H1 (cell line): ENCODE results near the gene NBPF3. TPM values are rescaled to one million over a fixed set of nuclear protein-coding genes. Genes with fewer than 3 reads are reported as not detected.

Experiments used
- CTCF ChIA-PET: fragments of 300-600 bp; sonication (Branson Sonifier 250); formaldehyde crosslinking; loops from one replicate; lab custom pipeline; 2021; ENCODE audit not compliant: partially characterized antibody; lab: Charles Lee
- POLR2A ChIA-PET: fragments of 300-600 bp; sonication (Branson Sonifier 250); formaldehyde crosslinking; loops from one replicate; lab custom pipeline; 2021; ENCODE audit warnings: inconsistent platforms; ENCODE audit not compliant: partially characterized antibody; lab: Charles Lee
- DNase-seq, 2 experiments: peaks; one replicate each; pipeline versions ENCODE4 v3.0.0 to v3.0.0-alpha.2; 2010 to 2022; ENCODE audit warnings: low spot score in 2 of 2, low read depth in 1 of 2, mixed read lengths in 1 of 2
- FAIRE-seq: peaks from 2 replicates; lab custom pipeline; 2011; peaks lifted over from hg19 to GRCh38; lab: Jason Lieb, UNC
- H2AFZ ChIP-seq: 2 replicates; pipeline ENCODE4 v1.8.1; 2012; ENCODE audit warnings: low read length, inconsistent platforms
- H2AK5ac ChIP-seq: 2 replicates; pipeline ENCODE4 v1.6.1; 2013; ENCODE audit warnings: low read depth, low read length
- H2BK120ac ChIP-seq: replicated peaks from 2 replicates; pipeline ENCODE3; 2013; ENCODE audit warnings: low read depth, low read length, inconsistent platforms
- H2BK12ac ChIP-seq: 2 replicates; pipeline ENCODE4 v1.6.1; 2013; ENCODE audit warnings: low read depth, low read length
- H2BK15ac ChIP-seq: 2 replicates; pipeline ENCODE4 v1.6.1; 2013; ENCODE audit warnings: low read length
- H2BK20ac ChIP-seq: 2 replicates; pipeline ENCODE4 v1.6.1; 2013; ENCODE audit warnings: low read length
- H2BK5ac ChIP-seq: 2 replicates; pipeline ENCODE4 v1.6.1; 2013; ENCODE audit warnings: low read depth, low read length
- H3K14ac ChIP-seq: 2 replicates; pipeline ENCODE4 v1.6.1; 2013; ENCODE audit warnings: inconsistent platforms; ENCODE audit not compliant: insufficient read length
- H3K18ac ChIP-seq: 2 replicates; pipeline ENCODE4 v1.6.1; 2013; ENCODE audit warnings: low read length; ENCODE audit errors: extremely low read depth
- H3K23ac ChIP-seq: 2 replicates; pipeline ENCODE4 v1.6.1; 2013; ENCODE audit warnings: inconsistent platforms; ENCODE audit not compliant: insufficient read length
- H3K23me2 ChIP-seq: 2 replicates; pipeline ENCODE4 v1.6.1; 2013; ENCODE audit warnings: low read depth, low read length
- H3K27ac ChIP-seq: 2 replicates; pipeline ENCODE4 v1.6.1; 2011; ENCODE audit warnings: low read depth, low read length, inconsistent platforms
- H3K27me3 ChIP-seq, 4 experiments: replicated peaks in 1 of 4; 1 replicate in 1 of 4; 2 replicates in 3 of 4; pipeline versions ENCODE4 v1.6.1 to v1.8.1; 2011 to 2013; ENCODE audit warnings: low read length in 3 of 4, mild to moderate bottlenecking in 3 of 4, inconsistent platforms in 2 of 4, mixed read lengths in 2 of 4, moderate library complexity in 1 of 4; ENCODE audit not compliant: control insufficient read depth in 3 of 4, insufficient read depth in 3 of 4; ENCODE audit errors: extremely low read depth in 1 of 4
- H3K36me3 ChIP-seq, 4 experiments: 2 replicates each; pipeline versions ENCODE4 v1.6.1 to v1.8.1; 2011 to 2013; ENCODE audit warnings: mild to moderate bottlenecking in 4 of 4, low read length in 3 of 4, moderate library complexity in 2 of 4, control low read depth in 1 of 4, inconsistent platforms in 1 of 4; ENCODE audit not compliant: insufficient read depth in 4 of 4, control insufficient read depth in 2 of 4
- H3K4ac ChIP-seq: replicated peaks from 2 replicates; pipeline ENCODE3; 2013; ENCODE audit warnings: low read length, low read depth, mixed read lengths, inconsistent platforms; ENCODE audit not compliant: insufficient read length
- H3K4me1 ChIP-seq, 4 experiments: replicated peaks in 1 of 4; 1 replicate in 1 of 4; 2 replicates in 3 of 4; pipeline versions ENCODE4 v1.6.1 to v1.8.1; 2011 to 2013; ENCODE audit warnings: low read length in 3 of 4, inconsistent platforms in 2 of 4, mixed read lengths in 1 of 4; ENCODE audit not compliant: insufficient read depth in 4 of 4, control insufficient read depth in 3 of 4
- H3K4me2 ChIP-seq, 2 experiments: 2 replicates each; pipeline versions ENCODE4 v1.6.1 to v1.8.1; 2011 to 2013; ENCODE audit warnings: low read depth in 2 of 2, low read length in 2 of 2, control low read depth in 1 of 2, inconsistent platforms in 1 of 2, mild to moderate bottlenecking in 1 of 2; ENCODE audit not compliant: insufficient read depth in 1 of 2
- H3K4me3 ChIP-seq, 4 experiments: fragments of 200-600, 300-600 bp in 1 of 4; sonication (generic), shearing (Covaris generic), sonication (Bioruptor Twin) in 1 of 4; 2 replicates each; pipeline versions ENCODE4 v1.5.1 to v1.8.1; 2011 to 2016; ENCODE audit warnings: low read length in 4 of 4, low read depth in 3 of 4, control low read depth in 2 of 4, inconsistent platforms in 2 of 4, mild to moderate bottlenecking in 2 of 4, mixed read lengths in 1 of 4, moderate library complexity in 1 of 4; ENCODE audit not compliant: insufficient read depth in 2 of 4; ENCODE audit errors: extremely low read depth in 1 of 4
- H3K56ac ChIP-seq: replicated peaks from 2 replicates; pipeline ENCODE3; 2013; ENCODE audit warnings: low read depth, mild to moderate bottlenecking, mixed read lengths, low read length, inconsistent platforms; ENCODE audit not compliant: insufficient read length
- H3K79me1 ChIP-seq: 2 replicates; pipeline ENCODE4 v1.6.1; 2013; ENCODE audit warnings: low read depth, low read length, control low read depth
- H3K79me2 ChIP-seq, 2 experiments: 2 replicates each; pipeline versions ENCODE4 v1.6.1 to v1.8.1; 2012 to 2013; ENCODE audit warnings: low read length in 2 of 2, mild to moderate bottlenecking in 2 of 2, inconsistent platforms in 1 of 2; ENCODE audit not compliant: insufficient read depth in 2 of 2, control insufficient read depth in 1 of 2
- H3K9ac ChIP-seq, 4 experiments: replicated peaks in 1 of 4; 1 replicate in 1 of 4; 2 replicates in 3 of 4; pipeline versions ENCODE4 v1.6.1 to v1.8.1; 2011 to 2013; ENCODE audit warnings: low read depth in 3 of 4, low read length in 3 of 4, control low read depth in 2 of 4, mild to moderate bottlenecking in 2 of 4, moderate library complexity in 2 of 4, inconsistent platforms in 1 of 4; ENCODE audit errors: extremely low read depth in 1 of 4
- H3K9me3 ChIP-seq, 2 experiments: 2 replicates each; pipeline versions ENCODE4 v1.6.1 to v1.8.1; 2012 to 2013; ENCODE audit warnings: mild to moderate bottlenecking in 2 of 2, moderate library complexity in 2 of 2, control low read depth in 1 of 2, inconsistent platforms in 1 of 2, low read depth in 1 of 2, low read length in 1 of 2, mixed read lengths in 1 of 2; ENCODE audit not compliant: insufficient read depth in 2 of 2
- H4K20me1 ChIP-seq, 2 experiments: replicated peaks in 1 of 2; 2 replicates each; pipeline versions ENCODE3 to v1.8.1; 2011 to 2013; ENCODE audit warnings: inconsistent platforms in 2 of 2, low read length in 2 of 2, mild to moderate bottlenecking in 1 of 2; ENCODE audit not compliant: insufficient read depth in 2 of 2, control insufficient read depth in 1 of 2
- H4K5ac ChIP-seq: 2 replicates; pipeline ENCODE4 v1.6.1; 2013; ENCODE audit warnings: low read length, low read depth, mixed read lengths, inconsistent platforms; ENCODE audit not compliant: insufficient read length
- H4K8ac ChIP-seq: 2 replicates; pipeline ENCODE4 v1.8.0; 2013; ENCODE audit warnings: mild to moderate bottlenecking, moderate library complexity, low read length, inconsistent platforms; ENCODE audit not compliant: insufficient read depth; ENCODE audit errors: extremely low read depth
- H4K91ac ChIP-seq: replicated peaks from 2 replicates; pipeline ENCODE3; 2013; ENCODE audit warnings: low read length, mixed read lengths, inconsistent platforms; ENCODE audit not compliant: insufficient read length
- BCL11A ChIP-seq, 2 experiments: IDR thresholded peaks; one replicate each; pipeline ENCODE4 v1.6.1; 2011; ENCODE audit warnings: low read depth in 2 of 2, low read length in 2 of 2, mild to moderate bottlenecking in 2 of 2
- FOSL1 ChIP-seq: IDR thresholded peaks from 2 replicates; pipeline ENCODE4 v1.6.1; 2011; ENCODE audit warnings: mild to moderate bottlenecking, low read depth, low read length, moderate library complexity; ENCODE audit not compliant: insufficient read depth
- KDM1A ChIP-seq: fragments of 200-600, 300-600 bp; sonication (generic); IDR thresholded peaks from 2 replicates; pipeline ENCODE4 v1.7.1; 2016; ENCODE audit warnings: mild to moderate bottlenecking, low read length, borderline replicate concordance
- RBBP5 ChIP-seq: IDR thresholded peaks from 2 replicates; pipeline ENCODE4 v1.7.1; 2012; ENCODE audit warnings: low read depth, mild to moderate bottlenecking, inconsistent platforms, low read length, moderate library complexity, borderline replicate concordance
- TCF12 ChIP-seq: IDR thresholded peaks from 2 replicates; pipeline ENCODE4 v1.6.1; 2011; ENCODE audit warnings: low read depth, mild to moderate bottlenecking, low read length
- WGBS, 2 experiments: shearing (Covaris generic) in 1 of 2; methylation state at CpG; one replicate each; pipeline versions ENCODE4 v1.1.6 to v1.1.7; 2013 to 2015; ENCODE audit warnings: low lambda C conversion rate in 2 of 2, mixed read lengths in 2 of 2, inconsistent platforms in 1 of 2, low coverage in 1 of 2, missing lambda C conversion rate in 1 of 2; ENCODE audit not compliant: insufficient replicate concordance in 2 of 2, insufficient coverage in 1 of 2, insufficient read length in 1 of 2; ENCODE audit errors: extremely low coverage in 1 of 2, missing lambda C conversion rate in 1 of 2; 5-methylcytosine and 5-hydroxymethylcytosine counted together
- polyA plus RNA-seq, 7 experiments: library from polyadenylated mRNA; depleted of rRNA in 3 of 7; stranded (reverse) in 5 of 7; unstranded in 2 of 7; fragments of >200 nt in 5 of 7; fragments of 200-250 nt in 2 of 7; gene quantifications; 1 replicate in 5 of 7; 2 replicates in 1 of 7; 4 replicates in 1 of 7; pipeline versions ENCODE4 v1.2.1 to v1.2.3, GENCODE V29; 2011 to 2013; ENCODE audit warnings: missing spikeins in 2 of 7, mixed read lengths in 2 of 7
- total RNA-seq: library from RNA; stranded (reverse); fragmentation: NEBNext Ultra II Directional; extraction: Animal tissue kit (Norgen Biotek cat#: 25700); gene quantifications from 2 replicates; pipeline ENCODE4 v1.2.1, GENCODE V29; 2021

The NBPF3 gene
- total and polyA plus RNA-seq, 2 of the 8 experiments (the other 6 are each of a cell fraction or from before 2014, with no cell fraction given): 3.8 to 4.3 TPM

- H4K20me1 ChIP-seq: peaks cover 4 to 24% of the 10 kb centered on the region in 2 experiments
- H3K4ac ChIP-seq: no peak overlapping the region
- no peak overlapping the region for H2BK20ac ChIP-seq
- H3K4me3 ChIP-seq: no peak overlapping the region
- H4K91ac ChIP-seq: no peak overlapping the region
- no peak overlapping the region for H3K18ac ChIP-seq
- peaks cover 0 to 54% of the 10 kb centered on the region in 2 experiments; a peak in 3 of 4 replicates for H3K79me2 ChIP-seq
- H4K8ac ChIP-seq: no peak overlapping the region
- no peak overlapping the region for H3K27ac ChIP-seq
- POLR2A ChIA-PET: interaction anchor here (1.0 to 1.5 kb wide), 3 partner anchors 13 to 37 kb away, joined by 3 read pairs; partner anchors contain the start of gene ALPL
- no peaks in the 10 kb centered on the region for H3K36me3 ChIP-seq
- H3K9me3 ChIP-seq: no peaks in the 10 kb centered on the region
- H2BK5ac ChIP-seq: no peak overlapping the region
- no peak for DNase-seq
- H2AK5ac ChIP-seq: no peak overlapping the region
- no peak overlapping the region for H3K14ac ChIP-seq
- H3K4me2 ChIP-seq: no peak overlapping the region
- TF ChIP-seq FOSL1: no peak
- no peak for TF ChIP-seq KDM1A
- no peak for TF ChIP-seq RBBP5
- TF ChIP-seq BCL11A (IDR thresholded peaks at IDR 0.05; ENCODE audit: low read depth in 2 of 2, low read length in 2 of 2): no peak
- TF ChIP-seq TCF12: no peak
- TF ChIP-seq, all 59 proteins: peak for 0
- no peak for FAIRE-seq
- H2AFZ ChIP-seq: no peak overlapping the region
- H2BK120ac ChIP-seq: no peak overlapping the region
- CTCF ChIA-PET: interaction anchor here (0.6 to 26.3 kb wide), 7 partner anchors 11 to 1594 kb away, joined by 3 to 372 read pairs (median 4); no protein-coding TSS in a partner anchor
- H3K79me1 ChIP-seq: peaks cover 18% of the 10 kb centered on the region
- no peaks in the 10 kb centered on the region for H3K27me3 ChIP-seq
- no peaks in the 10 kb centered on the region for H3K23me2 ChIP-seq
- 91% methylated on average over 11 of the region's 11 CpGs; no CpG with 5 or more reads in 1 of the 2 experiments for WGBS, 2 experiments
- no peak overlapping the region for H2BK12ac ChIP-seq
- H3K9ac ChIP-seq: no peak overlapping the region
- peaks cover 9 to 24% (median 14%) of the 10 kb centered on the region in 4 experiments for H3K4me1 ChIP-seq
- H3K56ac ChIP-seq: no peak overlapping the region
- H4K5ac ChIP-seq: no peak overlapping the region
- no peak overlapping the region for H2BK15ac ChIP-seq
- H3K23ac ChIP-seq: no peak overlapping the region
Measured at GRCh38 chr1:21522525-21523038, 82.6 kb downstream of the NBPF3 start.
